Hepatocyte (in vitro differentiated cells): ENCODE results near the gene MOCS1.

Experiments used
- CTCF ChIP-seq: fragments of 200-600 bp; sonication (generic); IDR thresholded peaks from 2 replicates; pipeline ENCODE4 v1.5.1; 2016; ENCODE audit warnings: antibody characterized with exemption, mild to moderate bottlenecking; ENCODE audit not compliant: poor library complexity
- EZH2 ChIP-seq: fragments of 200-600 bp; sonication (generic); IDR thresholded peaks from 2 replicates; pipeline ENCODE4 v1.6.1; 2016; ENCODE audit warnings: antibody characterized with exemption, mild to moderate bottlenecking, borderline replicate concordance
- EZH2phosphoT487 ChIP-seq: fragments of 200-600 bp; sonication (generic); IDR thresholded peaks from one replicate; pipeline ENCODE4 v1.6.1; 2018; ENCODE audit warnings: antibody characterized with exemption, mild to moderate bottlenecking, low read depth, moderate library complexity; ENCODE audit not compliant: unreplicated experiment, severe bottlenecking

- TF ChIP-seq EZH2phosphoT487 (no peak), CTCF (no peak), EZH2 (no peak)
Observed at GRCh38 chr6:39910744-39911143, 23.5 kb downstream of the MOCS1 start.
